NOMO-1 (cell line): Measurements from ENCODE around the gene CTAG1B.
"Not testable (repeated sequence)": the region's sequence is repeated elsewhere in the genome, so short reads cannot be mapped to it uniquely, and the experiment has no call there.

ENCODE experiments used
- DNase-seq, 2 experiments: peaks; one replicate each; lab custom pipeline; 2025; ENCODE audit not compliant: unreplicated experiment in 2 of 2; lab: John Stamatoyannopoulos, UW

CTAG1B gene

DNA sequence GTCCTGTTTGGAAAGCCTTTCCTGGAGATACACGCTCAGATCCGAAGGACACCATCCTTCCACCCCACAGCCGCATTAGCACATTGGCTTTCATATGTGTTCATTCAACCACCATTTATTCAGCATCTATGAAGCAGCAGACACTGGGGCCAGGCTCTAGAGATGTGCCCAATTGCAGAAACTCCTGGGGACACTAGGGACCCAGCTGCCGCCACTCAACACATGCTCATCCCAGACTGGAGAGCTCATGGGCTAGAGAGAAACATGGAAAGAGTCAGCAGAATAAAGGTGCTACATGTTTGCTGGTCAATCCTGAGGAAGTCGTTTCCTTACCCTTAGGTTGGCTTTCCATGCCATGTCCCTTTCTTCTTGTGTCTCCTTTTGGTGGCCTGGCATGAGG, 26.6 kb downstream of the CTAG1B start:
- no peak for DNase-seq

DNA sequence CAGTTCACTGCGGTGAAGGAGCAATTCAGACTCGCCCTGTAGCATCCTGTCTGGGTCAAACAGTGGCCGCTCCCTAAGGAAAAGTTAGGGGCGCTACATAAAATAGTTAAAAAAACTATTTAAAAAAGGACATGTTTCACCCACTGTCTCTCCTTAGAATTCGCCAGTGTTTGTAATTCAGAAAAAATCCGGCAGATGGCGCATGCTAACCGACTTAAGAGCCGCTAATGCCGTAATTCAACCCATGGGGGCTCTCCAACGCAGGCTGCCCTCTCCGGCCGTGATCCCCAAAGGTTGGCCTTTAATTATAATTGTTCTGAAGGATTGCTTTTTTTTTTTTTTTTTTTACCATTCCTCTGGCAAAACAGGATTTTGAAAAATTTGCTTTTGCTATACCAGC, 28.7 kb downstream of the CTAG1B start:
- DNase-seq = not testable (repeated sequence)

DNA sequence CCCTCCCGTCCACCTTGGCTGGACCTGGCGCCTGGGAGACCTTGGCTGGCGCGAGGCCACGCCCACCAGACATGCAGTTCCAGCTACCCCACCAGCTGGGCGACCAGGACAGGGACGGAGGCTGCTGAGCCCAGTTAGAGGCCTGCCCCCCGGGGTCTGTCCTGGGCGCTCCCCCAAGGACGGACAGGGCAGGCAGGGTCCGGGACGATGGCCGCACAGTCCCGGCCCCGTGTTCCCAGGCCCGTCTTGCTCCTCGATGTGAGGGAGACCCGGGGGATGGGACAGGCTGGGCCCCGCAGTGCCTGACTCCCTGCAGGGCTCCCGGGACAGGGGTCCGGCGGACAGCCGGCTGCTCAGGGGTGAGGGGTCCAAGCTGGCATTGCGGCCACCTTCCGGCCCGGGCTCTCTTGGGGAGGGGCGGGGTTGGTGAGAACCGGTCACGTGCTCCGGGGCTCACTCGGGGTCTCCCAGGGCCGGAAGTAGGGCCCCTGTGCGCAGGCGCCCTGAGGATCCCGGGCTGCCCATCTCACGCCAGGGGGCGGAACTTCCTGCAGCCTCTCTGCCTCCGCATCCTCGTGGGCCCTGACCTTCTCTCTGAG, 34.4 kb downstream of the CTAG1B start, which contains the start of gene CTAG1A:
CTAG1A (plus strand) TSS at position 549 of the 599 bp plus-strand sequence. CDS start 74 bp downstream, outside the sequence.
- DNase-seq = not testable (repeated sequence)

DNA sequence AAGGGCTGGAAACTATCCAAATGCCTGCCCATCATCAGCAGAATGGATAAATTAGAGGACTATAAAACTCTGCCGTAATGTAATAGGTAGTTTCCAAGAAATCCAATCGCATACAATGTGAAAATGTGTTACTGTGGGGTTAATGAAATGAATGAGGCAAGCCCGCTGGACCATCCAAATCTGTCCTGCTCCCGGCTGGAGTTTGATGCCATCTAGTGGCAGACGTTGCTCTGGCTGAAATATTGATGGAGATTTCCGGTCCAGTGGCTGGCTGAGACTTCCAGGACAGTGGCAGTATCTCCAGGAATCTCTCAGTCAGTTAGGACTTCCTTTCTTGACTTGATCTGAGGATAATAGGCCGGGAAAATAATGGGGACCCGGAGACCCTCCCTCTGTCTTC, 36.1 kb downstream of the CTAG1B start:
- DNase-seq = not testable (repeated sequence)

DNA sequence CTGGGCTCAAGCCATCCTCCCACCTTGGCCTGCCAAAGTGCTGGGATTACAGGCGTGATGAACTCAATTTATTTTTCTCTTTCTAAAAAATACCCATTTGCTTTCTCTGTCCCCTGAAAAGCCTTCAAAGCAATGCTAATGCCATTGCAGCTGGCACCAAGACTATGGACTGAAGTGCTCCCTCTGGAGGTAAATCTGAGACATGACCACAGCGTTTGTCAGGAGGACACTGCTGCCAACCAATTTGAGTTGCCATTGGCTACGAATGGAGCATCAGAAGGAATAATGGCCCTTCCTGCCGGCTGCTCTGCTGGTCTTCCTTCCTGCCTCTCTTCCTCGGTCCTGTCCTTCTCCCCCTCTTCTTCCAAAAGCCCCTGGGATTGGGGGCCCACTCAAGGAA, 44.0 kb downstream of the CTAG1B start:
- not testable (repeated sequence) for DNase-seq

DNA sequence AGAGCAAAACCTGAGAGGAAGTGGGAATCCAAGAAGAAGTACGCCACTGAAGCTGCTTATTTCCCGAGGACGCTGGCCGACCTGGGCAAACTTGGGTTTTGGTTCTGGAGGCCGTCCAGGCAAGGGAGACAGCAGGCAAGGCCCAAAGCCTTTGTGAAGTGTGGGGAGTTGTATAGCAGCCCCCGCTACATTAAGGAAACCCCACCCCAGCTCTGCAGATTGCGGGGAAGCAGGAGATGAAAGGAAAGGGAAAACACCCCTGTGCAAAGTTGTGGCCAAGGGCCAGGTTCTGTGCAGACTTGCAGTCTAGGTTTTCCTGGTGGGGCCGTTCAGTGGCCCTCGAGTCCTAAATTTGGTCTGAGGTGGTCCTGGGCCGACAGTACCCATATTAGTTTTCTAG, 46.0 kb downstream of the CTAG1B start:
- not testable (repeated sequence) for DNase-seq

DNA sequence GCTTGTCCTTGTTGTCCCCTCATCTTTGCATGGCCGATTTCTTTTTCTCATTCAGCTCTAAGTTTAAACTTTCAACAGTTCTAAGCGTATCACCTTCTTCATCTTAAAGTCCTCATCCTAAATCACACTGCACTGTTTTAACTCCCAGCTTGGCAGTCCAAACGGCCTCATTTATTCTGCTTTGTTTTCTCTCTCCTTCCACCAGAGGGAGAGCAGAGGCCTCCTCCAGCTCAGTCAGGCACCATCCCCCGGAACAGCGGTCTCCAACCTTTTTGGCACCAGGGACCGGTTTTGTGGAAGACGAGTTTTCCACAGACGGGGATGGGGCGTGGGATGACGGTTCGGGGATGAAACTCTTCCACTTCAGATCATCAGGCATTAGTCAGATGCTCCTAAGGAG, 48.7 kb downstream of the CTAG1B start:
- not testable (repeated sequence) for DNase-seq
